Right lobe of liver (tissue), 4 donors: ENCODE data around the gene KRT6A.

ENCODE experiments used
- CTCF ChIP-seq, 4 donors: fragments of 200-600 bp in 3 of 4; fragments of 450-650 bp in 1 of 4; IDR thresholded peaks; one replicate each; pipeline versions ENCODE4 v1.5.1 to v1.8.0; 2016 to 2022; ENCODE audit warnings: antibody characterized with exemption in 4 of 4, mild to moderate bottlenecking in 2 of 4
- POLR2A ChIP-seq: fragments of 450-650 bp; IDR thresholded peaks from one replicate; pipeline ENCODE4 v1.6.1; 2017; ENCODE audit warnings: antibody characterized with exemption, mild to moderate bottlenecking
- donor health status: DM: no; HTN: no; CAD: no.
- donor health status: DM: no; HTN: no; CAD: no.
- donor health status: DM: no; HTN: yes; CAD: no.

- no peak for TF ChIP-seq POLR2A
- no peak for TF ChIP-seq CTCF (IDR thresholded peaks at IDR 0.05)
Observed at GRCh38 chr12:52539083-52539820, 46.2 kb upstream of the KRT6A start.
